PC-9 (cell line): ENCODE measurements around the gene CNTN5. TPM values are rescaled to one million over a fixed set of nuclear protein-coding genes. Genes with fewer than 3 reads are reported as not detected.

ENCODE experiments used
- BruUV-seq: library from RNA; stranded (reverse); fragments of 400-500 nt; replicated peaks from 2 replicates; lab custom pipeline; 2021; lab: Mats Ljungman, UMichigan
- CTCF ChIA-PET: fragments of 300-600 bp; sonication (Branson Sonifier 250); formaldehyde crosslinking; loops from one replicate; lab custom pipeline; 2022; ENCODE audit warnings: antibody characterized with exemption; lab: Charles Lee
- POLR2A ChIA-PET: fragments of 300-600 bp; sonication (Branson Sonifier 250); formaldehyde crosslinking; loops from one replicate; lab custom pipeline; 2022; ENCODE audit warnings: antibody characterized with exemption; ENCODE audit not compliant: unreplicated experiment; lab: Charles Lee
- DNase-seq, 2 experiments: peaks; one replicate each; pipeline versions ENCODE4 v3.0.0 to v3.0.0-alpha.2; 2015 to 2022; ENCODE audit warnings: mixed read lengths in 1 of 2
- H2AFZ ChIP-seq: fragments of 200-600 bp; sonication (generic); 2 replicates; pipeline ENCODE4 v1.8.1; 2017; ENCODE audit warnings: antibody characterized with exemption
- H3F3A ChIP-seq: fragments of 200-600 bp; sonication (generic); 2 replicates; pipeline ENCODE4 v1.8.1; 2017; ENCODE audit warnings: antibody characterized with exemption, mild to moderate bottlenecking, low read depth; ENCODE audit not compliant: insufficient read depth
- H3K27ac ChIP-seq: fragments of 200-600 bp; sonication (generic); 2 replicates; pipeline ENCODE4 v1.6.1; 2016; ENCODE audit warnings: mixed run types
- H3K27me3 ChIP-seq: fragments of 200-600 bp; sonication (generic); 2 replicates; pipeline ENCODE4 v1.6.1; 2016; ENCODE audit warnings: low read depth, mixed run types; ENCODE audit not compliant: insufficient read depth
- H3K36me3 ChIP-seq: fragments of 200-600 bp; sonication (generic); 2 replicates; pipeline ENCODE4 v1.6.1; 2016; ENCODE audit warnings: low read depth, mixed run types
- H3K4me1 ChIP-seq: fragments of 200-600 bp; sonication (generic); replicated peaks from 2 replicates; pipeline ENCODE4 v1.6.1; 2016; ENCODE audit warnings: mixed run types; ENCODE audit not compliant: insufficient read depth
- H3K4me2 ChIP-seq: fragments of 200-600 bp; sonication (generic); 2 replicates; pipeline ENCODE4 v1.6.1; 2017; ENCODE audit warnings: mixed run types
- H3K4me3 ChIP-seq: fragments of 200-600 bp; sonication (generic); 2 replicates; pipeline ENCODE4 v1.6.1; 2016; ENCODE audit warnings: mixed run types
- H3K79me2 ChIP-seq: fragments of 200-600 bp; sonication (generic); 2 replicates; pipeline ENCODE4 v1.6.1; 2017; ENCODE audit warnings: low read depth, mixed run types
- H3K9me2 ChIP-seq: fragments of 200-600 bp; sonication (generic); 2 replicates; pipeline ENCODE4 v1.8.1; 2017; ENCODE audit warnings: mild to moderate bottlenecking; ENCODE audit not compliant: insufficient read depth
- H3K9me3 ChIP-seq: fragments of 200-600 bp; sonication (generic); 2 replicates; pipeline ENCODE4 v1.8.1; 2016; ENCODE audit warnings: low read depth; ENCODE audit not compliant: insufficient read depth
- H4K20me1 ChIP-seq: fragments of 200-600 bp; sonication (generic); 2 replicates; pipeline ENCODE4 v1.8.1; 2017; ENCODE audit not compliant: insufficient read depth
- EZH2 ChIP-seq: fragments of 200-600 bp; sonication (generic); IDR thresholded peaks from 2 replicates; pipeline ENCODE4 v1.8.0; 2017; ENCODE audit warnings: antibody characterized with exemption, low read depth
- intact Hi-C: fragments of 100-400 bp; cut with micrococcal nuclease; formaldehyde crosslinking; loops from one replicate; pipeline ENCODE4 v1.10.0; 2022; ENCODE audit not compliant: unreplicated experiment
- total RNA-seq: library from RNA; stranded (reverse); gene quantifications from 2 replicates; pipeline ENCODE4 v1.2.3, GENCODE V29; 2021
- TF ChIP-seq, protein P1 (sequence below): fragments of 200-600 bp; sonication (generic); conservative IDR thresholded peaks from 2 replicates; pipeline ENCODE4 v1.6.1; 2017; ENCODE audit warnings: mixed run types, antibody characterized with exemption, mild to moderate bottlenecking, moderate library complexity

Gene CNTN5
- total RNA-seq, 1 experiment from 2014 or later = not detected

DNA sequence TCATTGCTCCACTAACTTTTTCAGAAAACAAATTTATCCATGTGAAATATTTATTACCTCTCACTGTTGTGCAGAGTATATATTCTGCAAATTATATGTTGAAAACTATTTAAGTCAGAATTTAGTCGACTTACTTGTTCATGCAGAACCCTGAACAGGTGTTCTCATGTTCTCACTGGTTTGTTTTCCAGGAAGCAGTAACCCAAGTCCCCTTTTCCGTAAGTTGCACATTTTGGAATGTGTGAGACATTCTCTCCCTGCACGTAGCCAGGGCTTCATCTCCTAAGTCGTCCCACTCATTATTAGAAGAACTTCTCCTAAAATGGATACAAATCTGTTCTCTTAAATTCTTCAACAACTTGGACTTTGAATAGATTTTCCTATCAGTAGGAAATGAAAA lies 524.9 kb downstream of the CNTN5 start:
- Histone ChIP-seq H3K27me3 (no peaks in the 10 kb centered on the region), H3K9me3 (no peaks in the 10 kb centered on the region), H3K4me2 (no peak overlapping the region), H3F3A (no peaks in the 10 kb centered on the region), H4K20me1 (no peaks in the 10 kb centered on the region), H3K4me1 (no peaks in the 10 kb centered on the region), H3K4me3 (no peak overlapping the region), H3K79me2 (no peaks in the 10 kb centered on the region), H3K36me3 (no peaks in the 10 kb centered on the region), H3K9me2 (no peaks in the 10 kb centered on the region), H3K27ac (no peak overlapping the region), H2AFZ (no peak overlapping the region)
- intact Hi-C loops = no loop called here
- CTCF ChIA-PET = no interaction called here
- POLR2A ChIA-PET = no interaction called here
- no peak for TF ChIP-seq EZH2
- TF ChIP-seq, protein P1, sequence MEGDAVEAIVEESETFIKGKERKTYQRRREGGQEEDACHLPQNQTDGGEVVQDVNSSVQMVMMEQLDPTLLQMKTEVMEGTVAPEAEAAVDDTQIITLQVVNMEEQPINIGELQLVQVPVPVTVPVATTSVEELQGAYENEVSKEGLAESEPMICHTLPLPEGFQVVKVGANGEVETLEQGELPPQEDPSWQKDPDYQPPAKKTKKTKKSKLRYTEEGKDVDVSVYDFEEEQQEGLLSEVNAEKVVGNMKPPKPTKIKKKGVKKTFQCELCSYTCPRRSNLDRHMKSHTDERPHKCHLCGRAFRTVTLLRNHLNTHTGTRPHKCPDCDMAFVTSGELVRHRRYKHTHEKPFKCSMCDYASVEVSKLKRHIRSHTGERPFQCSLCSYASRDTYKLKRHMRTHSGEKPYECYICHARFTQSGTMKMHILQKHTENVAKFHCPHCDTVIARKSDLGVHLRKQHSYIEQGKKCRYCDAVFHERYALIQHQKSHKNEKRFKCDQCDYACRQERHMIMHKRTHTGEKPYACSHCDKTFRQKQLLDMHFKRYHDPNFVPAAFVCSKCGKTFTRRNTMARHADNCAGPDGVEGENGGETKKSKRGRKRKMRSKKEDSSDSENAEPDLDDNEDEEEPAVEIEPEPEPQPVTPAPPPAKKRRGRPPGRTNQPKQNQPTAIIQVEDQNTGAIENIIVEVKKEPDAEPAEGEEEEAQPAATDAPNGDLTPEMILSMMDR = no peak
- no TSS peak for BruUV-seq
- DNase-seq = no peak

DNA sequence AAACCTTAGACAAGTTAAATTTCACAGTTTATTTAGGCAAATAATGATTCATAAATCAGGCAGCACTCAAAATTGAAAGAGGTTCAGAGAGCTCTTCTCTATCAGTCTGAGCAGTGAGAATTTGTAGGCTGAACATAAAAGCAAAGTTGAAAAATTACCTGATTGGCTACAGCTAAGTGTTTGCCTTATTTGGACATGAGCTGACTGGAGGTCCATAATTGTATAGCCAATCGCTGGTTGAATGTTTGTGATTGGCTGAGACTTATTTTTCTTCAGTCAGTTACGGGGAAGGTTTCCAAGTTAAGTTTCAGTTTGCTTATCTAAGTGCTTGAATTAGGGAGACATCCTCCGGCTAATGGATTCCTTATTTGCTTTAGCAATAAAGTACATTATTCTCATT lies 527.5 kb downstream of the CNTN5 start:
- Histone ChIP-seq H3F3A (no peaks in the 10 kb centered on the region), H3K4me3 (no peak overlapping the region), H3K27ac (no peak overlapping the region), H4K20me1 (no peaks in the 10 kb centered on the region), H3K4me1 (no peaks in the 10 kb centered on the region), H3K4me2 (peak overlapping the region; percentile 9; the same call in 1 of the 2 replicates), H3K79me2 (no peaks in the 10 kb centered on the region), H3K9me2 (no peaks in the 10 kb centered on the region), H2AFZ (no peak overlapping the region), H3K27me3 (no peaks in the 10 kb centered on the region), H3K9me3 (no peaks in the 10 kb centered on the region), H3K36me3 (no peaks in the 10 kb centered on the region)
- peak in 1 of 2 experiments; percentile 40 for DNase-seq
- CTCF ChIA-PET = no interaction called here
- intact Hi-C loops = no loop called here
- no TSS peak for BruUV-seq
- TF ChIP-seq EZH2 = no peak
- POLR2A ChIA-PET = no interaction called here

DNA sequence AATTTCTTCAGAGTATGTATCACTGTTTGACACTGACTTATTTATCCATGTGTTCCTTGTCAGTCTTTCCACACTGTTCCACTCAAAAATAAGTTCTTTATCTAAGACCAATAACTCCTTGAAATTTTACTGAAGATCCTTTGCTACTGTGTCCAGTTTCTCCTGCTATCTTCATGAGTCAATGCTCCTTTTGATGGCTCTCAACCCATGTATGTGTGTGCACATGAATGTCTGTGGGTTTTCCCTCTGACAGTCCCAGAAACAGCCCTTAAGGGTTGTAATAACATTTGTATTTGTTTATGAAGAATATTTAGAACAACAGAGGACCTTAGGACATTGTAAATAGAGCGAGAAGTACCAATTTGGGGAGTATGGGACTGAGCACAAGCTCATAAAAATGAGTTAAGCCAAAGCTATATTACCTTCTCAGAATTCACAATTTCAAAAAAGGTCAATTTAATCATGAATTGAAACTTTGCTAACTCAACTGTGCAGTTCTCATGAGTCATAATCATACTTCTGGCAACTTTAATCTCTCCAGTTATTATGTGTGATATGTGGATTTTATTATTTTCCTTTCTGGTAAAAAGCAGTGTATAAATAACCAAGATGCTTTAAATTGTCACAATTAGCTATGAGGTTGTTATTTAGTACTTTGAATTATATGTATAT lies 533.6 kb downstream of the CNTN5 start:
- Histone ChIP-seq H3K9me3 (no peaks in the 10 kb centered on the region; the same call in 1 of the 2 replicates), H3K4me1 (no peaks in the 10 kb centered on the region), H3F3A (no peaks in the 10 kb centered on the region), H3K27ac (no peak overlapping the region), H3K4me2 (no peak overlapping the region), H2AFZ (no peak overlapping the region), H3K27me3 (no peaks in the 10 kb centered on the region), H3K36me3 (no peaks in the 10 kb centered on the region), H3K4me3 (no peak overlapping the region), H3K9me2 (no peaks in the 10 kb centered on the region), H4K20me1 (no peaks in the 10 kb centered on the region), H3K79me2 (no peaks in the 10 kb centered on the region)
- CTCF ChIA-PET = no interaction called here
- POLR2A ChIA-PET = no interaction called here
- no TSS peak for BruUV-seq
- TF ChIP-seq, protein P1 = no peak
- no peak for TF ChIP-seq EZH2
- intact Hi-C loops = no loop called here
- no peak for DNase-seq

DNA sequence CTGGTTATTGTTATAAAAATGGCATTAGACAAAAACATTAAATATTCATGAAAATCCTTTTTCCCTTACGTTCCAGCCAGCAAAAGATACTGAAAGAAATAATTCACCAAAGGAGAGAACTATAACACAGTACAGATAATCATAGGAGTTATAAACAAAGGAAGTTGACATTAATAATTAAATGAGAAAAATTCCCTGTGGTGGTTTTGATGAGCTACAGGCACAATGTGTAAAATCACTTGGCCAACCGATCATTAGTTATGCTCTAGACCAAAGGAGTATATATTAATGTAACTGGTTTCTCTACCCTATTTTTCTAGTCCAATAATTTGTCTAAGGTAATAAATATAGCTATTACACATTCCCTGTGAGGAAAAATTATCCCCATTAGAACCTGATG lies 534.7 kb downstream of the CNTN5 start:
- POLR2A ChIA-PET = no interaction called here
- no peak overlapping the region; the same call in 1 of the 2 replicates for H2AFZ ChIP-seq
- no peaks in the 10 kb centered on the region for H3K36me3 ChIP-seq
- intact Hi-C loops = no loop called here
- no peaks in the 10 kb centered on the region; the same call in 1 of the 2 replicates for H3K9me3 ChIP-seq
- H3F3A ChIP-seq = no peaks in the 10 kb centered on the region
- H4K20me1 ChIP-seq = no peaks in the 10 kb centered on the region
- H3K27ac ChIP-seq = no peak overlapping the region
- TF ChIP-seq EZH2 = no peak
- TF ChIP-seq, protein P1 = no peak
- CTCF ChIA-PET = no interaction called here
- BruUV-seq = no TSS peak
- no peaks in the 10 kb centered on the region for H3K79me2 ChIP-seq
- no peaks in the 10 kb centered on the region for H3K27me3 ChIP-seq
- no peak overlapping the region for H3K4me3 ChIP-seq
- H3K9me2 ChIP-seq = no peaks in the 10 kb centered on the region
- no peak for DNase-seq
- no peak overlapping the region for H3K4me2 ChIP-seq
- no peaks in the 10 kb centered on the region for H3K4me1 ChIP-seq
